CMK (cell line): ENCODE data around the gene ODF2L.
A peak's percentile ranks its signal among the peaks of the same experiment; 100 is the strongest.

Experiments used
- DNase-seq: peaks from one replicate; pipeline ENCODE4 v3.0.0-alpha.2; 2010; ENCODE audit warnings: low read depth

The ODF2L gene

GRCh38 chr1:86395751-86396497, at the start of gene ODF2L:
TSS of gene ODF2L (minus strand) at chr1:86396323. CDS start at chr1:86387027, 9,296 bp downstream.
- peak; percentile 39 for DNase-seq

- DNase-seq, result no peak
These were observed 49.8 kb upstream of the ODF2L start for GRCh38 chr1:86445919-86446318.

DNA sequence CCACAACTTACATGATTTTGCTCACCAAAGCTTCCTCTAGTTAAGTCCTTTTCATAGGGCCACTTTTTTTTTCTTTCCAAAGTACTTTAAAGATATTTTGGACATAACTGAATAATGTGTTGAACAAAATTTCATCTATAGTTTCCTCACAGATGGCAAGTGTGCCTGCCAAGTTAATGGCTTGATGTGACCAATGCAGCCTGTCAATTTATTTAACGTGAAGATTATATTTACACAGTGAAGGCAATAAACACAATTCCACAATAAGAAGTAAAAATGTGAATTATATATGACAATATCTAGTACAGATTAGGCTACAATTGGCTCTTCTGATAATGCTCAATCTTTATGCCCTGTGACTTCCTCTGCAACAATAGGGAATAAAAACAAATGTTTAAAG, 45.9 kb upstream of the ODF2L start:
- DNase-seq, result no peak

DNA sequence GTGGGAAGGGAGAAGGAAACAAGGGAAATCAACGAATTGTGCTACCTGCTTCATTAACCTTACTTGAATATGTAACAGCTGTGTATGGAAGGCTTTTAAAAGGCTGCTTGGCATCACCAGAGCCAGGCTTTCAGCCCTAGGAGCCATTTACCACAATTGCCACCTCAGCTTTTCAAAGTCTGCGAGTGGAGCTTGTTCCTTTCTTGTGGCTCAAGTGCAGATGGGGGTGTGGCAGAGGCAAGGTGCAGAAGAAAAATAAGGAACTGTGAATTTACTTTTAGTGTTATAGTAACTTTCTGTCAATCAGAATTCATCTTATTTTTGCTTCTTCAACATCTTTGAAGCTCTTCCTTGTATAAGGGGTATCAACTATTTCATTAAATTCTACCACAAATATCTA, 45.5 kb upstream of the ODF2L start:
- DNase-seq, result no peak

DNA sequence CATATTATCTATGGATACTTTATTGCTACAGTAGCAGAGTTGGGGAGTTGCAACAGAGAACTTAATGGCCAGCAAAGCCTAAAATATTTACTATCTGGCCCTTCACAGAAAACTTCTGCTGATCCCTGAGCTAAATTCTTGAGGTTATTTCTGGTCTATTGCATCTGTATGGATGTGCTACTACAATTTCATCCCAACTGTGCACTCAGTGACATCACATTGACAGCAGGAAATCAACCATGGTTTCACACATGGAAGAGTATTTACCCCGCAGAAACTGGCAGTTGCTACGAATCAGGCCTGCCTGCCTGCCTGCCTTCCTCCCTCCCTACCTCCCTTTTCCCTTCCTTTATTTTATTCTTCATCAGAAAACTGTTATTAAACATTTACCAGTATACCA, 39.9 kb upstream of the ODF2L start:
- no peak for DNase-seq

- no peak for DNase-seq
These were observed 39.2 kb upstream of the ODF2L start for GRCh38 chr1:86435327-86435726.

DNA sequence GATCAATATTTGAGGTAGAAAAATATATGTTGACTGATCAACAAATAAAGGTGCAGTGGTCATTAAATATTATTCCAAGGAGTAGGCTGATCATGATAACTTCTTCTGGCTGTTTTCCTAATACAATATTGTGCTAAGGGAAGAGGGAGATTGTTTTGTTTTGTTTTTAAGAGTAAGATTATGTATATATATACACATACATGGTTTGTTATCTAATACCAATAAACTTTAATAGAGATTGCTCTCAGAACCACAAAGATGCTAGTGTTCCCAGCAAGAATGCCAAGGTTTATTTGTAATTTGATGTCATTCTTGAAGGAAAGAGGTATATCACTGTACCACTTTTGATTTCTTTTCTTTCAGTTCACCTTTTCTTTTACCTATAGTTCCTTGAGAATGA, 37.9 kb upstream of the ODF2L start:
- no peak for DNase-seq

DNA sequence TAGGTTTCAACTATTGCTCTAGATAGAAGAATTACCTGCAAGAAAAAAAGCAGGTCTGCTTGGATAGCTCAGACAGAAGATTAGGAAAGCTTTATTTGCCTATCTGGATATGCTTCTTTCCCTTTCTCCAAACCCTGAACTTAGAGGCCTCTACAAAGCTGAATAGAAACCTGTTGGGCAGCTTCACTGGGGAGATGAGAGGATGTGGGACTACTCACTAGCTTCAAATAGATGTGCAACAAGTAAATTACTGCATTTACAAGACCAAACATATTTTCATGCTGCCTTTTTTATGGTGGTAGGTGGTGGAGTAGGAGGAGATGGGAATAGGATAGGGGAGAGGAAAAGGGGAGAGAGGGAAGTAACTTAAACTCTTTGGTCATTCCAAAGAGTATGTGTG, 34.3 kb upstream of the ODF2L start:
- DNase-seq, result no peak

DNA sequence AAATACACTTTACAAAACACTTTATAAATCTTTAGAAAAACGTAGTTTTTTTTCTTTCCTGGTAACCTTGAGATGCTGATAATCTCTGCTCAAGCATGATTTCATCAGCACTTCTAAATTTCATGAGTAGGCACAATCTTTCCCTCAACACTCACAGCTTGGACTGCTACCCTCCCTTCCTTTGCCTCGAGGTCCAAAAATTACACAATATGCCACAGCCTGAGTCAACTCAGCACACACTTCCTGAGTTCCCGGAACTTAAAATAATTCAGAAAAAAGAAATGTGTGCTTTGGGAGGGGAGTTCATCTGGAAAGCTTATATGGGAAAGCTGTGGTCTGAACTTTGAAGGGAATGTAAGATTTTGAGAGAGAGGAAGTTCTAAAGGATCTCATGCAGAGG, 33.7 kb upstream of the ODF2L start:
- peak; percentile 70 for DNase-seq

- DNase-seq, result peak; percentile 12
These were observed 33.1 kb upstream of the ODF2L start for GRCh38 chr1:86429122-86429725.

GRCh38 chr1:86423873-86424272, 27.8 kb upstream of the ODF2L start, which contains the start of gene CLCA2:
TSS of gene CLCA2 (plus strand) at chr1:86424171. CDS start at chr1:86424248, 77 bp downstream.
- DNase-seq, result no peak

GRCh38 chr1:86423473-86423872, 27.4 kb upstream of the ODF2L start:
- no peak for DNase-seq

GRCh38 chr1:86421601-86422280, 25.6 kb upstream of the ODF2L start:
- no peak for DNase-seq

- DNase-seq, result no peak
These were observed 23.3 kb upstream of the ODF2L start for GRCh38 chr1:86419277-86419903.

DNA sequence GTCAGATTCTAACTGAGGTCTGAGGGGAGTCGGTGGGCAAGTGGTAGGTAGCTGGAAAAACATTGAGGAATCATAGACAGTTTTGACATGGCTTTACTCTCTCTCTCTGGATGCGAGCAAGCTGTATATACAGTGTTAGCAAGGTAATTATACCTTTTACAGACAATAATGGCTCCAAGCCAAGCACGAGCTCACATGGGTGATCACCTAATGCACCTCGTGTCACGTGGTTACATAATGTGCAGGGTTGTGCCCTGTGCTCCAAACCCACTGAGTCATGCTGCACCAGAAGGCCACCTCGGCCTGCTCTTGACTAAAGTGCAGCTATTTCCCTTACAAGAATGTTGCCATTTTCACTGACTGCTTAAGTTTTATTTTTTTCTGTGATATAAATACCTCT, 20.2 kb upstream of the ODF2L start:
- no peak for DNase-seq

- no peak for DNase-seq
These were observed 14.8 kb upstream of the ODF2L start for GRCh38 chr1:86410879-86411278.

DNA sequence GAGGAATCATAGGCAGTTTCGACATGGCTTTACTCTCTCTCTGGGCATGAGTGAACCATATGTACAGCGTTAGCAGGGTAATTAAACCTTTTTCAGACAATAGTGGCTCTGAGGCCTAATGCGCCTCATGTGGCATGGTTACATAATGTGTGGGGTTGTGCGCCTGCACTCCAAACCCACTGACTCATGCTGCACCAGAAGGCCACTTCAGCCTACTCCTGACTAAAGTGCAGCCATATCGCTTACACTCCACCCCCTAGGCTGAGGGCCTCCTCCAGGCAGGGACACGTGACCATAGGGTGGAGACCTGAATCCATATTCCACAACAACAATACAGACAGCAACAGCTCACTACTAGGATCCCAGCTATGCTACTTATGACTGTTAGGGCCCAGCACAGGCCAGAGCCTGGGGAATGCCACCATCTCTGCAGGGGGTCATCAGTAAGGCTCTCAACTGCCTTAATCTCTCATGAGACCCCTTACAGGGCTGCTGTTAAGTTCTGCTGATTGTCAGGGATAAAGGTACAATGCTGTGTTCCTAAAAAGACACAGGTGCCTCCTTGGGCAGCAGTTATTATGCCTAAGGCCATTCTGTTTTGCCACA, 13.4 kb upstream of the ODF2L start:
- no peak for DNase-seq

DNA sequence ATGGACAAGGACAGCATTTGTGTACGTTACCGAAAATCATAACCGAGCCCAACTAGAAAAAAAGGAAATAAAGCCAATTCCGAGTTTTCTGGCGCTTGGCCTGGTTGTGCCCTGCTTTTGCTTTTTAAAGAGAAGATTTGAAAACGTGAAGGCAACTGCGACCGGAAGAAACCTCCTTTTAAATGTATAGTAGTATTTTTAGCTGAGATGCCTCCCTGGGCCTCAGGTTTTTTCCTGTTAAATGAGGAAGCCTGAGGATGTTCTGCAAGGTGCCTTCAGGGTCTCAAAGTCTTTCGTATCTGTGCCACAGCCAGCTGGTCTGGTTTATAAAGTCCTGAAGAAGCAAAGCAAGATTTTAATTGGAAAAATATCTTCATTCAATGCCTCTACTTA, 371 bp upstream of the ODF2L start:
- DNase-seq, result peak; percentile 9

DNA sequence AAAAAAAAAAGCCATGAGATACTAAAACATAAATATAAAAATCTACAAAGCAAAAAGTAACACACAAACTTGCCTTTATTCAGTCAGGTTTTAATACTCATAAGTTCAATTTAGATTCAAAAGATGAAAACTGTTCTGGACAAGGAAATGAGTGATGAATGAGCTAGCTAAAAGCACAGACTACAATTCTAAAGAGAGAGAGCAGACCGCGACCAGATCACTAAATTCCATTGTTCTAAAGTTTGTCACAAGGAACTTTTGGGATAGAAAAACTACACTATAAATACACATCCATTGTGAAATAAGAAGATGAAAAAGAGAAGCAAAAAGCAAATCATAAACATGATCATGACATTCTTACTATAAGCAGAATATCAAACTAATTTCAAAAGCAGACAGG, 1.7 kb downstream of the ODF2L start:
- DNase-seq, result no peak

DNA sequence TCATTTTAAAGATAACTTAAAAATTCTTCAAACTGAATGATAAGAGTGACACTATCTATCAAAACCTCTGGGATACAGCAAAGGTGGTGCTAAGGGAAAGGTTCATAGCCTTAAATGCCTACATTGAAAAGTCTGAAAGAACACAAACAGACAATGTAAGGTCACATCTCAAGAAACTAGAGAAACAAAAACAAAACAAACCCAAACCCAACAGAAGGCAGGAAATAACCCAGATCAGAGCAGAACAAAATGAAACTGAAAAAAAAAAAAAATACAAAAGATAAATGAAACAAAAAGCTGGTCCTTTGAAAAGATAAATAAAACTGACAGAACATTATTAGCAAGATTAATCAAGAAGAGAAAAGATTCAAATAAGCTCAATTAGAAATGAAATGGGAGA, 6.8 kb downstream of the ODF2L start:
- DNase-seq, result no peak

DNA sequence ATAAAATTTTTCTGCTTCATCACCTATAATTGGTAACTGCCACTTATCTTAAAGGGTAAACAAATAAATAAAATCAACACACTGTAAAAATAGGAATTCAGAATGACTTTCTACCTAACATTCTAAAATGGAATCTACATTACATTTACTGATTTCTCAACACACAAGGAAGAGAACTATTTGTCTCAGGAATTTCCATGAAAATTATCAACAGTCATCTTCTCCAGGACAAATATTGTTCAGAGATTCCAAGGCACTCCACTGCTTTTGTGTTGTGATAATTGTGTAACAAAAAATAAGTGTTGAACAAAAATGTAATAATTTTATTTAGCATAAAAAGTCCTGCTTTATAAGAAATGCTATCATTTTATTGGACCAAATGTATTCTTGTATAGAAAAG, 7.3 kb downstream of the ODF2L start:
- DNase-seq, result no peak

- no peak for DNase-seq
These were observed 8.1 kb downstream of the ODF2L start for GRCh38 chr1:86387916-86388627.
